ENCODE measurements around the gene GORAB.

GRCh38 chr1:170547255-170547654 lies 15.3 kb downstream of the GORAB start:
- TF ChIP-seq EZH2 (IDR thresholded peaks at IDR 0.05) (no peak), POLR2AphosphoS5 (IDR thresholded peaks at IDR 0.05; ENCODE audit: borderline replicate concordance, low read depth, low read length) (no peak)
